Activated CD4-positive, alpha-beta memory T cell treated with anti-CD3 and anti-CD28 coated beads, Interleukin-2, amount 10 ng/mL, durations not matched to agents 7 days and 5 days (primary cell): ENCODE results near the gene BLOC1S4. TPM values are rescaled to one million over a fixed set of nuclear protein-coding genes. Genes with fewer than 3 reads are reported as not detected.

ENCODE experiments used
- CTCF ChIA-PET: fragments of 350-600 bp; sonication (Branson Sonifier 250); formaldehyde crosslinking; loops from one replicate; lab custom pipeline; 2021; ENCODE audit warnings: antibody characterized with exemption, inconsistent platforms; lab: Charles Lee
- POLR2A ChIA-PET: fragments of 350-600 bp; sonication (Branson Sonifier 250); formaldehyde crosslinking; loops from one replicate; lab custom pipeline; 2021; ENCODE audit warnings: antibody characterized with exemption; lab: Charles Lee
- DNase-seq: peaks from one replicate; pipeline ENCODE4 v3.0.0-alpha.2; 2020
- H3K27ac Mint-ChIP-seq: one replicate; pipeline ENCODE4 v1.8.0; 2021; ENCODE audit warnings: mild to moderate bottlenecking, mixed read lengths
- H3K27me3 Mint-ChIP-seq: one replicate; pipeline ENCODE4 v1.8.0; 2021; ENCODE audit warnings: mixed read lengths
- H3K36me3 Mint-ChIP-seq: one replicate; pipeline ENCODE4 v1.8.0; 2021; ENCODE audit warnings: low read depth, mixed read lengths
- H3K4me1 Mint-ChIP-seq: one replicate; pipeline ENCODE4 v1.8.0; 2021; ENCODE audit warnings: mixed read lengths
- H3K4me3 Mint-ChIP-seq: one replicate; pipeline ENCODE4 v1.8.0; 2021; ENCODE audit warnings: mild to moderate bottlenecking, mixed read lengths
- H3K9me3 Mint-ChIP-seq: one replicate; pipeline ENCODE4 v1.8.0; 2021; ENCODE audit warnings: mixed read lengths
- total RNA-seq, 2 experiments: library from RNA; stranded (reverse); gene quantifications; one replicate each; pipeline ENCODE4 v1.2.3, GENCODE V29; 2021

BLOC1S4 gene
- total RNA-seq, 2 experiments from 2014 or later: 22.9 to 23.2 TPM

DNA sequence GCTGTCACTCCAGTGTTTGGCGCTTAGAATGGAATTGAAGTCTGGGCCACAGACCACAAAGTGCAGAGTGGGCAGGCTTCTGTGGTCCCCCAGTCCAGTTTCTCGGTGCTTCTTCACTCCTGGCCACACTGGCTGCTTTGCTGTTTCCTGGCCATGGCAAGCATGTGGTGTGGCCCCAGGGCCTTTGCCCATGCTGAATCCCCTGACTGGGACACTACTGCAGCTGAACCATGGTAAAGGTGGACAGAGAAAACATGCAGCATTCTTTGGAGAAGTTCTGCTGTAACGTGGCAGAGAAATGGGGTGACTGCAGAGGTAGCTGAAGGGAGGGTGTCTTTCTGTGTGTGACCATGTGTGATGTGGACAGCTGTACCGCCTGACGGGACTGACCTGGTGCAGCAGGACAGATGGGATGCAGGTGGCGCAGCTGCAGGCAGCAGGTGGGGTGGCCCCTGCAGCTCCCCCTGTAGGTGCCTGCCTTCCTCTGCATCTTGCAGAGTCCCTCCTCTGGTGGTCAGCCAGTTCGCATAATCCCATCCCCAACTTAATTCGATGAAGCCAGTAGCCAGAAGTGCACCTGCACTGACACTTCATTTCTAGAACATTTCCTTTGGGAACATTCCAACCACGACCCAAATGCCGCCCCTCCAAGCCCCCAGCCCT is 35.5 kb upstream of the BLOC1S4 start:
- POLR2A ChIA-PET: interaction anchor here (0.6 to 2.2 kb wide), 4 partner anchors 10 to 219 kb away, joined by 3 to 12 read pairs (median 4); no protein-coding TSS in a partner anchor
- peaks cover 46% of the 10 kb centered on the region for H3K4me1 Mint-ChIP-seq
- CTCF ChIA-PET: interaction anchor here (0.7 to 3.7 kb wide), 11 partner anchors 10 to 390 kb away, joined by 3 to 20 read pairs (median 7); partner anchors contain the start of gene MRFAP1L1

DNA sequence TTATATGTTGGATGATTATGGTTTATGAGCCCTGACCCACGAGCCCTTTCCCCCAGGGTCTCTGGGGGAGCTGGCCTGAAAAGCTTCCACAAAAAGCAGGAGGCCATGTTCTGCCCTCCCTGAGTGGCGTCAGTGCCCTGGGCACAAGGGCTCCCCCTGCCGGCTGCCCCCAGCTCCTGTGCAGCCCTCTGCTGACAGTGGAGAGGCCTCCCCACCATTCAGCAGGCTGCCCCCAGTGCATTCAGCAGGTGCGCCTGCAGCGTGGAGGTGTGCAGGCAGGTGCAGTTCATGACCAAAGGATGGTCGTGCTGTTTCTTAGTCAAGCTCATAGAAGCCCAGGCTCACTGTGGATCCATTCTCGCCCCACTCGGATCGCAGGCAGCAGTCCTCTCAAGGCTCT is 34.8 kb upstream of the BLOC1S4 start:
- Mint-ChIP-seq H3K4me3 (no peak overlapping the region), H3K27me3 (no peaks in the 10 kb centered on the region), H3K36me3 (peaks cover 55% of the 10 kb centered on the region), H3K9me3 (no peaks in the 10 kb centered on the region), H3K27ac (no peak overlapping the region), H3K4me1 (peaks cover 46% of the 10 kb centered on the region)
- ChIA-PET CTCF (interaction anchor here (0.7 to 3.7 kb wide), 13 partner anchors 9 to 390 kb away, joined by 3 to 20 read pairs (median 6); partner anchors contain the start of genes MRFAP1L1 and S100P), POLR2A (interaction anchor here (0.6 to 2.2 kb wide), 3 partner anchors 9 to 15 kb away, joined by 3 to 12 read pairs (median 5); no protein-coding TSS in a partner anchor)
- no peak for DNase-seq

More for the DNA sequence above, 35.5 kb upstream of the BLOC1S4 start:
- Mint-ChIP-seq H3K27ac (no peak overlapping the region), H3K27me3 (no peaks in the 10 kb centered on the region), H3K36me3 (peaks cover 56% of the 10 kb centered on the region), H3K9me3 (no peaks in the 10 kb centered on the region), H3K4me3 (no peak overlapping the region)
- DNase-seq: no peak

DNA sequence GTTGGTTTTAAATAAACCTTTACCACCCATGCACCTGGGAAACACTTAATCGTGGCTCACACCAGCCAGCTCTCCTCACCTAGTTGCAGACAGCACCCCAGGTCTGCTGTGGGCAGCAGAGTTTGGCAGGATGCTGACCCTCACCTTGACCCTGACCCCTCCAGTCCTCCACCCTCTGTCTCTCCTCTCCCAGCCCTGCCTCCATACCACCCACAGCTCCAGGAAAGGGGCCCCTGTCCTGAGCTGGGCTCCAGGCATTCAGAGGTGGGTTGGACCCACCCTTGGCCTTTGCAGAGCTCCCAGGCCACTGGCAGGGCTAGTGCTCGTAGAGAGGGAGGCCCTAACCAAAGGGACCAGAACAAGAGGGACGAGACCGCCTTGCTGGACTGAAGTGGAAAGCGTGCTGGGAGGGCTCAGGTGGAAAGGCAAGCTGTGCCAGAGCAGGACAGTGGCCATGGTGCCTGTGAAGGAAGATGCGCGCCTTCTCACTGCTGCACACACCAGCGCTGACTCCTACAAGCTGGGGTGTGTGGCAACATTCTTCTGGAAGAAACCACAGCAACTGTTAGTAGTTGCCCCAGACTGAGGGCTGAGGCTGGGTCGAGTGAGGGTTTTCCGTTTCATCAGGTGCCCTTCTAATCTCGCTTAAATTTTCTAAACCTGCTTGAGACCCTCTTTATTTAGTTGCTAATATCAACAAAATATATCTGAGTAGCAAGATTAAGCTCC is 32.9 kb upstream of the BLOC1S4 start:
- Mint-ChIP-seq H3K27ac (no peak overlapping the region), H3K9me3 (no peaks in the 10 kb centered on the region), H3K36me3 (peaks cover 51% of the 10 kb centered on the region), H3K27me3 (no peaks in the 10 kb centered on the region), H3K4me3 (no peak overlapping the region), H3K4me1 (peaks cover 48% of the 10 kb centered on the region)
- DNase-seq: no peak
- ChIA-PET CTCF (interaction anchor here (1.9 to 3.7 kb wide), 2 partner anchors 8 to 13 kb away, joined by 12 to 20 read pairs; no protein-coding TSS in a partner anchor), POLR2A (interaction anchor here (1.9 to 2.7 kb wide), 2 partner anchors 8 to 13 kb away, joined by 10 to 22 read pairs; a partner anchor contains a TSS)

DNA sequence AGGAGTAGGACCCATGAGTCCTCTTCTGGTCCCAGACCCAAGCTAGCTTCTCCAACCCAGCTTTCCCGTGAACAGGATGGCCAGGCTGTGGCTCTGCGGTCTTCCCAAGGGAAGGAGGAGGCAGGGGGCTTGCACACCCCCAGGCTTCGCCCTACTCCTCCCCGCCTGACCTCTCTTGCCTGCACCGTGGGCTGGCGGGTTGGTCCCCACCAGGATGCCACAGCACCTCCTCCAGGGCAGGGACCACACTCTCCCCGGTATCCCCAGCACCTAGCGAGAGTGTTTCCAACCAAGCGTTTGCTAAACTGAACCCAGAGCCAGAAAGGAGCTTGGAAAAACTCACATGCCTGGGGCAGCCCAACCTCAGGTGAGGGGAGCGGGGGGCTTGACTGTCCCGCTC is 31.3 kb upstream of the BLOC1S4 start:
- no peaks in the 10 kb centered on the region for H3K9me3 Mint-ChIP-seq
- POLR2A ChIA-PET: interaction anchor here (1.5 to 2.7 kb wide), 2 partner anchors 10 kb away, joined by 3 to 22 read pairs; a partner anchor contains a TSS
- CTCF ChIA-PET: no interaction called here
- no peaks in the 10 kb centered on the region for H3K27me3 Mint-ChIP-seq
- peaks cover 53% of the 10 kb centered on the region for H3K4me1 Mint-ChIP-seq
- H3K36me3 Mint-ChIP-seq: peaks cover 47% of the 10 kb centered on the region
- no peak overlapping the region for H3K4me3 Mint-ChIP-seq
- H3K27ac Mint-ChIP-seq: no peak overlapping the region
- DNase-seq: no peak

DNA sequence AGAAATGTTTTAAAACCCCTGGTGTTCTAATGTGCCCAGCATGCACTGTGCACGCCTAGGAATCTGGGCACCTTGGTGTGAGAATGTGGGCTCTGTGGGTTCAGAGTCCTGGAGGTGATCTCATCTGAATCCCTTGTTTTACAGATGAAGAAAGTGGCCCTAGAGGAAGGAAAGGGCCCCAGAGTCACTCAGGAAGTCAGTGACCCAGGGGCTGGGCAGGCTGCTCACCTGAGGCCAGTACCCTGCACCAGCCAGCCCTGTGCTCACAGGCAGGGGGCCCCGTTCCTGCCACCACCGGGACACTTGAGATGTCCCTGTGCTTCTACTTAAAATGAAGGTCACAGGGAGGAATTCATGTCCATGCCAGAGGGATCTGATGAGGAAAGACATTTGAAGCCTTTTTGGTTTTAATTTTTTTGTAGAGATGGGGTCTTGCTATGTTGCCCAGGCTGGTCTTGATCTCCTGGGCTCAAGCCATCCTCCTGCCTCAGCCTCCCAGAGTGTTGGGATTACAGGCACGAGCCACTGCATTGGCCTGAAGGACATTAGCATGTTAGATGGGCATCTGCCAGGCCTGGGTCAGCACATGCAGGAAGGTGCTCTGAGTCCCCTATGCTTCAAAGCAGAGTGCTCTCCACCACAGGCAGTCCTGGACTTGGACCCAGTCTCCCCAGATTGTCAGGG is 29.7 kb upstream of the BLOC1S4 start:
- no peaks in the 10 kb centered on the region for H3K27me3 Mint-ChIP-seq
- H3K36me3 Mint-ChIP-seq: peaks cover 40% of the 10 kb centered on the region
- peak overlapping the region; percentile 61 for H3K27ac Mint-ChIP-seq
- POLR2A ChIA-PET: interaction anchor here (2.0 to 10.6 kb wide), 2 partner anchors 10 to 12 kb away, joined by 9 to 374 read pairs; a partner anchor contains a TSS
- CTCF ChIA-PET: interaction anchor here (5.3 to 10.7 kb wide), 2 partner anchors 12 to 15 kb away, joined by 70 to 180 read pairs; a partner anchor contains a TSS
- DNase-seq: no peak
- no peaks in the 10 kb centered on the region for H3K9me3 Mint-ChIP-seq
- H3K4me1 Mint-ChIP-seq: peaks cover 63% of the 10 kb centered on the region
- H3K4me3 Mint-ChIP-seq: no peak overlapping the region

DNA sequence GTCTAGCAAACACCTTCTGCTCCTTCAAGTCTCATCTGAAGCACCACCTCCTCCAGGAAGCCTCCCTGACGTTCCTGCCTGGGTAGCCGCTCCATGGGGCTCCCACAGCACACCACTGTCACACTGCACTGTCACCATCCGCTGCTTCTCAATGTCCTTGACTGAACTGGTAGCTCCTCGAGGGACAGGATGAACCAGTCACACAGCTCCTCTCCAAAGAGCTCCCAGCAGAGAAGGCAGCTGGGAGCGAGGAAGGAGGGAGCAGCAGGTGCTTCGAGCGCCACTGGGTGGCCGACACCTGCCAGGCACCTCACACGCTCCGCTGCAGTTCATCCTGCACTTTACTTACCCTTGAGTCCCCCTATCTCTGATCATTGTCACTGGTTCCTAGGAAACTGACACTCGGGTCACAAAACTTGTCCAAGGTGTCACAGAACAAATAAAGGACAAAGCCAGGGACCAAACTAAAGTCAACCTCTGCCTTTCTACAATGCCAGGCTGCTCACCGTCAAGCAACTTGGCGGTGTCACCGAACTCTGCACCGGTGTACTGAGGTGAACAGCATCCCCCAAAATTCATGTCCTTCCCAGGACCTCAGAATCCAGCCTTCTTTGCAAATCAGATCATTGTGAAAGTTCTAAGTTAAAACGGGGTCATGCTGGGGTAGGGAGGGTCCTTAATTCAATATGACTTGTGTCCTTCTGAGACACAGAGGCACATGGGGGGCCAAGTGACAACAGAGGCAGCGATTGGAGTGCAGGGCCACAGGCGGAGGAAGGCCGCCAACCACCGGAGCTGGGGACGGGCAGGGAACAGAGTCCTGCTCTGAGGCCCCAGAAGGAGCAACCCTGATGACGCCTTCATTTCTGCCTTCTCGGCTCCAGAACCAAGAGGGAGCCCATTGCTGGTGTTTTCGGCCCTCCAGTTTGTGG is 27.8 kb upstream of the BLOC1S4 start:
- POLR2A ChIA-PET: interaction anchor here (0.7 to 10.6 kb wide), 13 partner anchors 7 to 221 kb away, joined by 3 to 374 read pairs (median 12); partner anchors contain the start of genes BLOC1S4, MAN2B2, MRFAP1 and MRFAP1L1
- peaks cover 79% of the 10 kb centered on the region for H3K4me1 Mint-ChIP-seq
- no peak for DNase-seq
- CTCF ChIA-PET: interaction anchor here (0.6 to 10.7 kb wide), 8 partner anchors 13 to 381 kb away, joined by 3 to 180 read pairs (median 15); partner anchors contain the start of genes BLOC1S4, MRFAP1 and MRFAP1L1
- H3K27me3 Mint-ChIP-seq: no peaks in the 10 kb centered on the region
- peaks cover 40% of the 10 kb centered on the region for H3K36me3 Mint-ChIP-seq
- H3K9me3 Mint-ChIP-seq: no peaks in the 10 kb centered on the region
- peak overlapping the region; percentile 97 for H3K27ac Mint-ChIP-seq
- peak overlapping the region; percentile 81 for H3K4me3 Mint-ChIP-seq

DNA sequence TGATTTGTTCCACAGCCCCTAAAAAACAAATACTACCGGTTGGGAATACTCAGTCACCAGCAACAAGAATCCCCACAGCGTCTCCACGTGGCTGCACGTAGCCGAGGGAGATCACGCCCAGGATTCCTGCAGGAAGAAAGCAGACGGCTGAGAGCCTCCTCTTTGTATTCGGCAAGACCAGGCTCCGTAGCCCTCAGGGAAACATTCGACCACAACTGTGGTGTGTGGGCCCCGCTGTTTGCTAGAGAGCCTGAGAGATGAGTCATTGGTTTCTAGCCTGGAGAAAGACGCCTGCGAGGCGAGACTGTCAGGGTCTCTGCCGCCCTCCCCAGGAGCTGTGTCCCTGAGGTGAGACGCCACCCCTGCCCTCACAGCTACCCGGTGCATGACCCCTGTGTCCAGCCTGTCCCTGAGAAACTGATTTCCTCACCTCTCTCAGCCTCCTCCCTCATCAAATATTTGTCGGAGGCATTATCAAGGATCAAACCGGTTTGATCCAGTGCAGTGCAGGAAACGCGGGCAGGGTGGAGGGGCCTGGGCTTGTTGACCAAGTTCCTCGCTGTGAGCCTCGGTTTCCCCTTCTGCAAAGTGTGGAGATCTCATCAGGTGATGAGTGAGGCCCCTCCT is 27.0 kb upstream of the BLOC1S4 start:
- H3K4me3 Mint-ChIP-seq: peak overlapping the region; percentile 81
- no peaks in the 10 kb centered on the region for H3K9me3 Mint-ChIP-seq
- peaks cover 87% of the 10 kb centered on the region for H3K4me1 Mint-ChIP-seq
- peak; percentile 91 for DNase-seq
- ChIA-PET POLR2A (interaction anchor here (0.7 to 10.6 kb wide), 14 partner anchors 8 to 379 kb away, joined by 3 to 374 read pairs (median 14); partner anchors contain the start of genes BLOC1S4, GRPEL1, MAN2B2 and MRFAP1), CTCF (interaction anchor here (0.6 to 10.7 kb wide), 10 partner anchors 8 to 382 kb away, joined by 3 to 180 read pairs (median 10); partner anchors contain the start of genes BLOC1S4, MRFAP1 and MRFAP1L1)
- H3K27me3 Mint-ChIP-seq: no peaks in the 10 kb centered on the region
- H3K36me3 Mint-ChIP-seq: peaks cover 40% of the 10 kb centered on the region
- peak overlapping the region; percentile 97 for H3K27ac Mint-ChIP-seq

DNA sequence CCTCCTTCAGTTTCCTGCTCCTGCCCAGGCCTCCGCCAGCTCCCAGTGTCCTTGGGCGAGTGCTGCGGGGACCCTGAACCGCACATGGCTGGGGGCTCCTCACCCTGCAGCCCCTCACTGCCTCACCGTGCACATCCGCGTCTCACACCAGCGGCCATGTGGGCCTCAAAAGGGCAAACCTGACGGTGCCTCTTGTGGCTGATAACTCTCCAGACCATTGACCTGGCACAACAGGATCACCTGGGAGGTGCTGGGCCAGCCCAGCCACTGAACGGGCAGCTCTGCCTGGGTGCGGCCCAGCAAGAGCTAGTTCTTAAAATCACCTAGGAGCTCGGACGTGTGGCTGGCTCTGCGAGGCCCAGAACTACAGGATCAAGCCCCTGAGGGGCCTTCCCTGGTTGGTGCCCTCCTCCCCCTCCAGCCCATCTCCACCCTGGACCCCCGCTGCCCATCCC is 26.4 kb upstream of the BLOC1S4 start:
- no peaks in the 10 kb centered on the region for H3K27me3 Mint-ChIP-seq
- peaks cover 92% of the 10 kb centered on the region for H3K4me1 Mint-ChIP-seq

DNA sequence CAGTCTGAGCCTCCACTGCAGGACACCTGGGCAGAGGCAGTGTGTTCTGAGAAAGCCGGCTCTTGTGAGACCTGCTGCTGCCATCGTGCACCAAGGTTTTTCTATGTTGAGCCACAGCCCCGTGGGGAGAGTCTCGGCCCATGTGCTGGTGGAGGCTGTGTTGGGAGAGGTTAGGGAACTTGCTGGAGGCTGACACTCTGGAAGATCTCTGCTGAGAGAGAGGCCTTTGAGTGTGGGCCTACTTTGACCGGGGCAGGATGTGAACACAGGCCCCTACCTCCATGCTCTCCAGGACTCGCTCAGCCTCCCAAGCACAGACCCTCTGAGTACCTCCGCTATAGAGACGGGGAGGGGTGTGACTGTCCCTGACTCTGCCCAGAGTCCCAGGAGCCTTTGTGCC is 23.6 kb upstream of the BLOC1S4 start:
- Mint-ChIP-seq H3K27ac (peak overlapping the region; percentile 92), H3K27me3 (no peaks in the 10 kb centered on the region), H3K4me3 (no peak overlapping the region), H3K9me3 (no peaks in the 10 kb centered on the region), H3K36me3 (peaks cover 26% of the 10 kb centered on the region), H3K4me1 (peaks cover 96% of the 10 kb centered on the region)
- POLR2A ChIA-PET: interaction anchor here (2.9 to 10.6 kb wide), 3 partner anchors 14 to 375 kb away, joined by 7 to 374 read pairs (median 253); partner anchors contain the start of genes GRPEL1 and MRFAP1L1
- CTCF ChIA-PET: interaction anchor here (2.2 to 10.7 kb wide), 2 partner anchors 17 to 18 kb away, joined by 9 to 180 read pairs; partner anchors contain the start of gene MRFAP1L1
- no peak for DNase-seq

More for the DNA sequence above, 26.4 kb upstream of the BLOC1S4 start:
- H3K36me3 Mint-ChIP-seq: peaks cover 41% of the 10 kb centered on the region
- peak; percentile 44 for DNase-seq
- CTCF ChIA-PET: interaction anchor here (0.6 to 10.7 kb wide), 14 partner anchors 9 to 438 kb away, joined by 3 to 180 read pairs (median 4); partner anchors contain the start of genes BLOC1S4, MRFAP1 and MRFAP1L1
- H3K27ac Mint-ChIP-seq: peak overlapping the region; percentile 97
- peak overlapping the region; percentile 81 for H3K4me3 Mint-ChIP-seq
- no peaks in the 10 kb centered on the region for H3K9me3 Mint-ChIP-seq
- POLR2A ChIA-PET: interaction anchor here (0.7 to 10.6 kb wide), 16 partner anchors 8 to 378 kb away, joined by 3 to 374 read pairs (median 12); partner anchors contain the start of genes BLOC1S4, GRPEL1, MAN2B2 and MRFAP1

DNA sequence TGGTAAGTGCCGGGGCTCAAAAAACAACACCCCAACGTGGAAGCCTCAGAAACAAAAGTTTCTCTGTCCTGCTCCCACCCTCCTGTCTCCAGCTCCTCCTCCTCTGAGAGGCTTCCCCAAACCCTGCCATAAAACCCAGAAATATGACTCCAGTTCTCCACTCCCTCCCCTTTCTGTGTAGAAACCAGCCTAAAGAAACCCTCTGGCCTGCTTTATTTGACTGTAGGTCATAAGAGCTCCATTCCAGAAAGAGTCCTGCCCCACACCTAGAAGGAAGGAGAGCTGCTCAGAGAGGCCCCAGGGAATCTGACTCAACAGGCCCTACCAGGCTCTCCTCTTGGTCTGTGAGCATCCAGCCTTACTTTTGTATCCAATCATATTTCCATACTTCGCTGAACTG is 23.2 kb upstream of the BLOC1S4 start:
- Mint-ChIP-seq H3K4me3 (peak overlapping the region; percentile 46), H3K36me3 (peaks cover 22% of the 10 kb centered on the region)
- CTCF ChIA-PET: interaction anchor here (2.2 to 10.7 kb wide), 2 partner anchors 17 to 18 kb away, joined by 9 to 180 read pairs; partner anchors contain the start of gene MRFAP1L1

More for the DNA sequence above, 23.2 kb upstream of the BLOC1S4 start:
- peak overlapping the region; percentile 92 for H3K27ac Mint-ChIP-seq
- DNase-seq: no peak
- no peaks in the 10 kb centered on the region for H3K27me3 Mint-ChIP-seq
- POLR2A ChIA-PET: interaction anchor here (2.9 to 10.6 kb wide), 4 partner anchors 13 to 375 kb away, joined by 7 to 374 read pairs (median 146); partner anchors contain the start of genes GRPEL1, MRFAP1 and MRFAP1L1
- no peaks in the 10 kb centered on the region for H3K9me3 Mint-ChIP-seq
- peaks cover 91% of the 10 kb centered on the region for H3K4me1 Mint-ChIP-seq
